Caki2 (cell line): Measurements from ENCODE around the gene BMPR1B. TPM values are rescaled to one million over a fixed set of nuclear protein-coding genes. Genes with fewer than 3 reads are reported as not detected.
A peak's percentile ranks its signal among the peaks of the same experiment; 100 is the strongest.
"Not testable (repeated sequence)": the region's sequence is repeated elsewhere in the genome, so short reads cannot be mapped to it uniquely, and the experiment has no call there.

Source experiments
- DNase-seq: peaks from one replicate; pipeline ENCODE4 v3.0.0-alpha.2; 2015; ENCODE audit warnings: low read depth
- in situ Hi-C: cut with HindIII; loops from 2 replicates; pipeline ENCODE4 v1.10.0; 2016; ENCODE audit warnings: low sequenced_read_pairs, low pct_unique_long_range_greater_than_20kb, mixed read lengths
- total RNA-seq: library from RNA; depleted of rRNA; stranded (reverse); fragments of >200 nt; shearing (Covaris generic); gene quantifications from 2 replicates; pipeline ENCODE4 v1.2.3, GENCODE V29; 2014; ENCODE audit warnings: low replicate concordance

BMPR1B gene
- total RNA-seq, 1 experiment from 2014 or later = 3.7 TPM

DNA sequence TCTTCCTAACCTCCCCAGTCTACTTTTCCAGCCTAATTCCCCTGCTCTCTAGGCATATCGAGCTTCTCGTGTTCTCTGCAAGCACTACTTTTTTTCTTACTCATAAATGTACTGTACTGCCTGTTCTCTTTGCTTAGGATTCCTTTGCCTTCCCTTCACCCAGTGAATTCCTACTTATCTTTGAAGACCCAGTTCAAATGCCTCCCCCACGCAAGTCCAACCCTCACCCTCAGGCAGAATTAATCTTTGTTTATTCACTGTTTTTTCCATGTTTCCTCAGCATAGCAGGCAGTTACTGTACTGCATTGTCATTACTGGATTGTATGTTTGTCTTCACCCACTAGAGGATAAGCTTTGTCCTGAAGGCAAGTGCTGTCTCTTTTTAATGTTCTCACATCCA, 287.7 kb downstream of the BMPR1B start:
- in situ Hi-C loops = no loop called here
- peak; percentile 14 for DNase-seq

DNA sequence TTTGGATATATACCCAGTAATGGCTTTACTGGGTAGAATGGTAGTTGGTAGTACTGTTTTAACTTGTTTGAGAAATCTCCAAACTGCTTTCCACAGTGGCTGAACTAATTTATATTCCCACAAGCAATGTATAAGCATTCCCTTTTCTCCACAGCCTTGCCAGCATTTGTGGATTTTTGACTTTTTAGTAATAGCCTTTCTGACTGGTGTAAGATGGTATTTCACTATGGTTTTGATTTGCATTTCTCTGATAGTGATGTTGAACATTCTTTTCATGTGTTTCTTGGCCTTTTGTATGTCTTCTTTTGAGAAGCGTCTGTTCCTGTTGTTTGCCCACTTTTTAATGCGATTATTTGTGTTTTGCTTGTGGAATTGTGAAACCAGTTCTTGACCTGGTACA, 290.5 kb downstream of the BMPR1B start:
- DNase-seq = no peak
- in situ Hi-C loops = no loop called here

GRCh38 chr4:95049551-95050233, 291.9 kb downstream of the BMPR1B start:
- in situ Hi-C loops = no loop called here
- no peak for DNase-seq

DNA sequence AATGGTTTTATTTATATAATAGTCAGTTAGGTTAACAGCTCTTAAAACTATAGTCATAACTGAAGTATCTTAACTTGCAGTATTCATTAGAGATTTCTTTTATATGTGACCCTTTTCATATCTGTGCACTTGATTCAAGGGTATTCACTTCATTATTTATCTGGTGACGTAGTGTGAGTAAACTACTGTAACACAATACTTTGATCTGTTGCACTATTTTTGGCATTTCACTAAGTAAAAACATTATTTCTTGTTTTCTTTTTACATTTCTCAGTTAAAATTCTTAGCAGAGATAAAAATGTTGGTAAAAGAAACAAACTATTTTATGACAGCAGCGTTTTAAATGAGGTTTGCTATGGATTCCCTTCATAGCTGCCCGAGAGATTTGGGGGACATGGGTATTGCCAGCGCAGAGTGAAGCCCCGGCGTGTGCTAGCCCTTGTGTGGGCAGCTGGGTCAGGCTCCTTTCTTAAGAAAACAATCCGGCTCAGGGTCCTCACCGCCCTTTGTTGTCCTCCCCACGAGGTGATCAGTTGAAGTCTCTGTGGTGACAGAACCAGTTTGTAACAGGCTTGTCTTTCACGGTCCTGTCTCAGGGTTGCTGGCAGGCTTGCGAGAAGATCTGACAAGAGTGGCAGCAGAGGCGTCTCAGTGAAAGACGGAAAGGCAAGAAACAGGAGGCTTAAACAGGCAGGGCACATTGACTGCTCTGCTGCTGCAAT, 293.4 kb downstream of the BMPR1B start:
- no peak for DNase-seq
- in situ Hi-C loops = no loop called here

DNA sequence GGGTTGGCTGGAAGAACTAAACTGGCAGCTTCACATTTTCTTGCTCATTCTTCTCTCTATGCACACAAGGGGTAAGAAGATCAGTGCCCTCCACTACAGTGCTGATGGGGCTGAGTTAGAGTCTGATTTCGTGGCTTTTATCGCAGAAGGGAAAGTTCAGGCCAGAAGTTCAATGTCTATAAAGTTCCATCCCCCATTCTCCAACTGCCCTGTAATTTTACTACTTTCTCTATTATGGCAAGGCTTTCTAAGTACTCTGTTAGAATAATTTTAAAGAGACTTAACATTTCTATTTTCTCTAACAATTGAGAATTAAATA, 293.9 kb downstream of the BMPR1B start:
- in situ Hi-C loops = no loop called here
- no peak for DNase-seq

DNA sequence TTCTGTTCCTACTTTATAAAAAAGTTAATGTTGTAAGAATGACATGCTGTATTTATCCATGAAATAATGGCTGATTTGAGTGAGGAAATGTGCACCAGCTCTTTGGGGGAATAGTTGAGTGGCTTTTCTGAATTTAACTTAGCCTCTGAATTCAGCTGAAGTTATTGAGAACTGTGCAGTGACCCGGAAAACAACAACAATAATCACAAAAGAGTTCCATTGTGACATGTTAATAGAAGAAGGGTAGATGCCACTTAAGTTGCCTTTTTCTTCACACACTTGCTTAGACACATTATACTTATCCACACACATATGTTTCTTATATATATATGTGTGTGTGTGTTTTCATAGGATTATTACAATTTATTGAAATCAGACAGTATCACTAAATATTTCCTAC, 301.2 kb downstream of the BMPR1B start:
- DNase-seq = no peak
- in situ Hi-C loops = no loop called here

- in situ Hi-C loops = no loop called here
- DNase-seq = no peak
These were observed 301.9 kb downstream of the BMPR1B start for GRCh38 chr4:95059663-95060062.

DNA sequence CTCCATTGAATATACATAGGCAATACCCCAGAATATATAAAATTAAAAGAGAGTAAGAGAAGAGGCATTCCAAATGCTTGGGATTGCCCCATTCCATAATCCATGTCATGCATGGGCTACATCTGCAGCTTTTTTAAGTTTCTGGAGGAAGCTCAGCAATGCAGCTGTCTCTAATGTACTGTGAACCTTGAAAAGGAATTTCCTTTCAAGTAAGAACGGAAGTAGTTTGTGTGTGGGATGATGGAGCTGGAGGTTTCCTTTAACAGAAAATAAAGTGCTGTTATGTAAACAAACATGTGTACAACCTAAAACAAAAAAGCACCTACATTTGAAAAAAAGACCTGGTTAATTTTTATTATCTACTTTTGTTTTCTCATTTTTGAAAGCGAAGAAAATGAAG, 303.5 kb downstream of the BMPR1B start:
- DNase-seq = no peak
- in situ Hi-C loops = no loop called here

- in situ Hi-C loops, DNase-seq: not testable (repeated sequence)
These were observed 304.0 kb downstream of the BMPR1B start for GRCh38 chr4:95061801-95062200.

GRCh38 chr4:95066050-95066449, 308.3 kb downstream of the BMPR1B start:
- no peak for DNase-seq
- in situ Hi-C loops = no loop called here

GRCh38 chr4:95068401-95068800, 310.6 kb downstream of the BMPR1B start:
- no peak for DNase-seq
- in situ Hi-C loops = no loop called here

- in situ Hi-C loops = no loop called here
These were observed 311.2 kb downstream of the BMPR1B start for GRCh38 chr4:95068818-95069478.

GRCh38 chr4:95071851-95072250, 314.1 kb downstream of the BMPR1B start:
- in situ Hi-C loops = no loop called here
- DNase-seq = no peak

More at GRCh38 chr4:95068818-95069478, 311.2 kb downstream of the BMPR1B start:
- no peak for DNase-seq

GRCh38 chr4:95073646-95074045, 315.9 kb downstream of the BMPR1B start:
- in situ Hi-C loops = no loop called here
- no peak for DNase-seq

GRCh38 chr4:95077864-95078263, 320.1 kb downstream of the BMPR1B start:
- no peak for DNase-seq
- in situ Hi-C loops = no loop called here

- in situ Hi-C loops = no loop called here
- DNase-seq = no peak
These were observed 323.2 kb downstream of the BMPR1B start for GRCh38 chr4:95080969-95081368.

DNA sequence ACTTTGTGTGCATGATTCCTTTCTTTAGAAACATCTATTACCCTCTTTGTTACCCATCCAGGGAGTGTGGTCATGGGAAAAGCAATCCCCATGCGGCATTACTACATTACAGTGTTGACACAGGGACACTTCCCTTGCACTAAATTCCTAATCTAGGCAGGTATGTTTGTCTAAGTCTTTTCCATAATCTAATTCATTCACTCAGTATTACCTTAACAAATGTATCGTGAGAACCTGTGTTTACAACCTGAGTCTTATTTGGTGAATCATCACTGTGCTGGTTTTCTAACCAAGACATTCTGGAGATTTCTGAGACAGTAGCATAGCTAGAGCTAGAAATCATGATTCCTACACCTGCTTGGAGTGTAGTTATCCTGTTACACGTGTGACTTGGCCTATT, 326.8 kb downstream of the BMPR1B start:
- in situ Hi-C loops = no loop called here
- no peak for DNase-seq

DNA sequence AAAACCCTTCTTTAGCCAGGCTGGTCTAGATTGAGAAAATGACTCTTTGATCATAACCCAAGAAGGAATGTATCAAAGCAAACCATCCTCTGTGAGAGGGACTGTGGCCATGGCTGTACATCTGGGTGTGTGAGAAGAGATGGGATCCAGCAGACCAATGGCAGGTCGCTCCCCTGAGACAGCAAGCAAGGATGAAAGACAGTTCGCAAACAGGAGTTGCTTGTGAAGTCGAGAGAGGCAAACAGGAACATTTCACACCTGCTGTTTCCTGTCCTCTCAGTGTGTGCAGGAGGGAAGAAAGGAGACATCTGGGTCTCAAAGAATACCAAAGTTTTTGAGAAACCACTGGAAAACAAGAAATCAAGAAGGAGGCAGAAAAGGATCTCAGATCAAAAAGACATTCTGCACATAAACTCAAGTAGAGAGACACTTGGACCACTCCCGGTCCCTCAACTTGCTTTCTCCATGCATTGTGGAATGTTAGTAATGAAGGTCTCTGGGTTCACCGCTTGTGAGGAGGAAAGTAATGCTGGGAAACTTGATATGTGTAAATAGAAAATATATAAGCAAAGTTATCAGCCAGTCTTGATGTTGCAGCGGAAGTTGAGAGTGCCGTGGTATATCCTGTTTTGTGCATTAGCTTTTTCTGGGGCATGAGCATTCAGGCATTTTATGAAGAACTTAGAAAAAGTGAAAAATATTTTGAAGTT, 327.5 kb downstream of the BMPR1B start:
- DNase-seq = no peak
- in situ Hi-C loops = no loop called here

GRCh38 chr4:95086551-95086950, 328.8 kb downstream of the BMPR1B start:
- in situ Hi-C loops = no loop called here
- DNase-seq = no peak
